ENCODE measurements around the gene CFAP69.
"Not testable (repeated sequence)": the region's sequence is repeated elsewhere in the genome, so short reads cannot be mapped to it uniquely, and the experiment has no call there.

Gene CFAP69

DNA sequence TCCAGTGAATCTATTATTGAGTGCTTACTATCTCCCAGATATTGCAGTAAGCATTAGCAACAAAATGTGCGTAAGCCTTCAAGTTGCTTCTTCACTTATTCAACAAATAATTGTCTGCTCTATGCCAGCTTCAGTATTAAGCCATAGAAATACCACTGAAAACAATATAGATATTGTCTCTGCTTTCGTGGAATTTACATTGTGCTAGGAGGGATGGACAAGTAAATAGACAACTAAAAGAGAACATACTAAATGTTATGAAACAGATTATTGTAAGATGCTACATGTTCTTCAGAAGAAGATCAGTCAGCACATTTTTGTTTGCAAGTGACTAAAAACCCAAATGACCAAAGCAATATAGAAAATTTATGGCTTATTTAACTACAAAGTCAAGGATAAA, 27.3 kb downstream of the CFAP69 start:
- no peak for DNase-seq

DNA sequence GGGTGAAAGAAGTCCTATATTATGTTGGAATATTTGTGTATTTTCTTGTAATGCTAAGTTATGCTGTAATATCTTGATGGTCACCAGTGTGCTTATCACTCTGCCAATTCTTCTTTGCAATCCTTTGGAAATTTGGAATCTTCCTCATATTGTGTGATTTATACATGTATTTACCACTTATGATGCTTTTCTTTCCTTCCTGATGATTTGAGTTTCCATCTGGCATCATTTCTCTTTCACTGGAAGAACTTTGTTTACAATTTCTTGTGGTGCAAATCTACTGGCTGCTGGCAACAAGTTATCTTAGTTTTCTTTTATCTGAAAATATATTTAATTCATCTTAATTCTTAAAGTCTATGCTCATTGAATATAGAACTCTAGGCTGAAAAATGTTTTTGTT, 29.2 kb downstream of the CFAP69 start:
- no peak for DNase-seq

GRCh38 chr7:90276033-90276728, 31.2 kb downstream of the CFAP69 start:
- no peak for DNase-seq

GRCh38 chr7:90288154-90288553, 43.2 kb downstream of the CFAP69 start:
- no peak for DNase-seq

- DNase-seq = no peak
Measured at GRCh38 chr7:90290244-90291113, 45.5 kb downstream of the CFAP69 start.

DNA sequence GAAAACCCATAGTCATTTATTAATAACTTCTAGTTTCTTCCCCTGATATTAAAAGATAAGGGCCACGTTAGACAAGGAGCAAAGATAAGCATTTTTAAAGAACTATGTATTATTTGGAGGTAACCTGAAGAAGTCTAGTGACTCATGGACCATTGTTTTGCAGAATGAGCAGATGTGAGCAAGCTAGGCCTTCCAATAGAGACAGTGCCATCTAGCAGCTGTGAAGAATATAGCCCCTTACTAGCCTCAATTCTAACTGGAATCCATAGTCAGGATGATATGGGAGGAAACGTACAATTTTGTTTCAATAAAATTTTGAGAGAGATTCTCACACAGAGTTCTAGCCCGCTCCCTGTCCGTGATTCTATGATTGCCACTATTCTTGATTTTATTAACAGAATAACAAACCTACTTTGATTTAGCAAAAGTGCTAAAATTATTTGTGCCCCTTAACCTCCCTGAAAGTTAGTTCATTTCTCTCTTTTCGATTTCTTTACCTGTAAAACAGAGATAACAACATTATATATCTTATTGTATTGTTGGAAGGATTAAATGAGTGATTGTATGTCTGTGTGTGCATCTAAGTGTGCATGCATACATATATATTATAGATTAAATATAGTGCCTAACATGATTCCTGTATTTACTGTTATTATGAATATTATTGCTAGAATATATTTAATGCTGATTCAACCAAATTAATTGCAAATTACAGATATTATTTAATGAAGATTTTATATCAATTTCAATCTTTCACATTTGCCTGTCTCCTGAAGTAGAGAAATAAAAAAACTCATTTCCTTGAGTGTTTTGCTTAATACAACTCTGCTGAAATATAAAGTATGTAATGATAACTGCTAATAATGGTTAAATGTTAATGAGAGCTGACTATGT, 53.4 kb downstream of the CFAP69 start:
- peak; percentile 61 for DNase-seq

DNA sequence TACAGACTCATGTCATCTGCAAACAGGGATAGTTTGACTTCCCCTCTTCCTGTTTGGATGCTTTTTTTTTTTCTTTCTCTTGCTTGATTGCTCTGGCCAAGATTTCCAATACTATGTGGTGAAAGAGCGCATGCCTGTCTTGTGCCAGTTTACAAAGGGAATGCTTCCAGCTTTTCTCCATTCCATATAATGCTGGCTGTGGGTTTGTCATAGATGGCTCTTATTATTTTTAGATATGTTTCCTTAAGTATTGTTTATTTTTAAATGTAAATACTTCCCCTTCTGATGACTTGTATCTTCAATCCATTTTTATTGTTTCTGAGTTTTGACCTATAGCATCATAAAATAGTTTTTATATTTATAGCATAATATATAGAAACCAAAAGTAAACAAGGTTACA, 58.3 kb downstream of the CFAP69 start:
- no peak for DNase-seq

- DNase-seq = no peak
Measured at GRCh38 chr7:90309872-90310271, 64.9 kb downstream of the CFAP69 start.

DNA sequence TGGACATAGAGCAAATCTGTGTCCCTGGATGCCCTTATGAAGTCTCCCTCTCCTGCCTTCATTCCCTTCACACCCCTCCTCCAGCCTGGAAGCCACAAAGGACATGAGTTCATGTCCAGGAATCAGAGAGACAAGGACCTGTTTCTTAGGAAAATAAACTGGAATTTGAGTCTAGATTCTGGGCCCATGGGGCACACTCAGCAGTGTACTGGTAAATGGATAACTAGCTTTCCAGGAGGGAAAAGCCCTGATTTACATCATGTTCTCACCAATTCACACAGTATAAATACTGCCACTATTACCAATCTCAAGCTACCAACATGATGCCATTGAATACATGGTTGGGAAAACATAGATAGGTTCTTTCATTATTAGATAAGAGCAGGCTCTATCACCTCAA, 66.2 kb downstream of the CFAP69 start:
- DNase-seq = no peak

DNA sequence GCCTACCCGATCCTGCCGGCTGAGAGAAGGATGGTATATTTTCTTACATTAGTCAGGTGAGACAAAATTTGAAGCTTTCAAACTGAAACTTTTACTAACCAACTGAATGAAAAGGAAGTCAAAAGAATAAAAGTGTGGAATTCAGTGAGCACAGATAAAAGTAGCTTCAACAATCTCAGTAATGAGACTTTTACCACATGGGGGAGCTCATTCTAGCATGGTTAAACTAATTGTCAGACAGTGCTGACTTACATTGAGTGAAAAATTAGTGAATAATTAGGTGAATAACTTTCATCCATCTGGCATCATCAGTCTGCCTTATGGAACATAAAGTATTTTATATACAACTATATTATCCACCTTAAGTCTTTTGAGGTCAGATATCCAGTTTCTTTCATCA, 67.8 kb downstream of the CFAP69 start:
- DNase-seq = no peak

GRCh38 chr7:90313907-90314306, 68.9 kb downstream of the CFAP69 start:
- DNase-seq = no peak

GRCh38 chr7:90320014-90320413, 75.0 kb downstream of the CFAP69 start:
- DNase-seq = no peak

- DNase-seq = no peak
Measured at GRCh38 chr7:90320418-90320800, 75.4 kb downstream of the CFAP69 start.

GRCh38 chr7:90320801-90321494, 76.0 kb downstream of the CFAP69 start, which contains the start of gene FAM237B:
Gene FAM237B, minus strand, starts transcription at chr7:90321304. Its CDS starts 1,556 bp downstream, at chr7:90319748.
- no peak for DNase-seq

GRCh38 chr7:90322837-90323236, 77.9 kb downstream of the CFAP69 start:
- no peak for DNase-seq

GRCh38 chr7:90326500-90326899, 81.5 kb downstream of the CFAP69 start:
- no peak for DNase-seq

DNA sequence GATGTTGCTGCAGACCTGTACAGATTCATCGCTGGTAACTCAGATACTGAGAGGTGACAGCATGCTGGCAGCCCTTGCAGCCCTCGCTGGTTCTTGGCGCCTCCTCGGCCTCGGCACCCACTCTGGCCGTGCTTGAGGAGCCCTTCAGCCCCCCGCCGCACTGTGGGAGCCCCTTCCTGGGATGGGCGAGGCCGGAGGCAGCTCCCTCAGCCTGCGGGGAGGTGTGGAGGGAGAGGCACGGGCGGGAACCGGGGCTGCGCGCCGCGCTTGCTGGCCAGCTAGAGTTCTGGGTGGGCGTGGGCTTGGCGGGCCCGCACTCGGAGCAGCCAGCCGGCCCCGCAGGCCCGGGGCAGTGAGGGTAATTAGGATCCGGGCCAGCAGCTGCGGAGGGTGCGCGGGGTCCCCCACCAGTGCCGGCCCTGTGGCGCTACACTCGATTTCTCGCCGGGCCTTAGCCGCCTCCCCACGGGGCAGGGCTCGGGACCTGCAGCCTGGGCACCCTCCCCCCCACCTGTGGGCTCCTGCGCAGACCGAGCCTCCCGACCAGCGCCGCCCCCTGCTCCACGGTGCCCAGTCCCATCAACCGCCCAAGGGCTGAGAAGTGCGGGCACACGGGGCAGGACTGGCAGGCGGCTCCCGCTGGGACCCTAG, 89.3 kb downstream of the CFAP69 start:
- no peak for DNase-seq

DNA sequence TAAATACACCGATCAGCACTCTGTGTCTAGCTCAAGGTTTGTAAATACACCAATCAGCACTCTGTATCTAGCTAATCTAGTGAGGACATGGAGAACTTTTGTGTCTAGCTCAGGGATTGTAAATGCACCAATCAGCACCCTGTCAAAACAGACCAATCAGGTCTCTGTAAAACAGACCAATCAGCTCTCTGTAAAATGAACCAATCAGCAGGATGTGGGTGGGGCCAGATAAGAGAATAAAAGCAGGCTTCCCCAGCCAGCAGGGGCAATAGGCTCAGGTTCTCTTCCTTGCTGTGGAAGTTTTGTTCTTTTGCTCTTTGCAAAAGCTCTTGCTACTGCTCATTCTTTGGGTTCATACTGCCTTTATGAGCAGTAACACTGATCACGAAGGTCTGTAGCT, 90.0 kb downstream of the CFAP69 start:
- DNase-seq = not testable (repeated sequence)

DNA sequence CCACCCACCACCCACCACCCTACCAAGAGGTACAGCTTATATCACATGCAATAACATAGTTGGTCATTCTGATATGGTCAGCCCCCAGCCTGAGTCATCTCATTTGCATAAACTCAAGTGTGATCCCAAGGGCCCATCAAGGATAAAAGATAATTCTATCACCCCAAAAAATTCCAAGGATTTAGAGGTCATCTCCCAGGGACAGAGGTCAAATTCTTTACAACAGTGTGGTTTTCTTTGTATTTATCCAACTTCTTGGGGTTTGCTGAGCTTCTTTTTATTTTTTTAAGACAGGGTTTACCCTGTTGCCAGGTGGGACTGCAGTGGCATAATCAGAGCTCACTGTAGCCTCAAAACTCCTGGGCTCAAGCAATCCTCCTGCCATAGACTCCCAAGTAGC, 92.1 kb downstream of the CFAP69 start:
- no peak for DNase-seq

- DNase-seq = no peak
Measured at GRCh38 chr7:90345016-90345415, 100.0 kb downstream of the CFAP69 start.

DNA sequence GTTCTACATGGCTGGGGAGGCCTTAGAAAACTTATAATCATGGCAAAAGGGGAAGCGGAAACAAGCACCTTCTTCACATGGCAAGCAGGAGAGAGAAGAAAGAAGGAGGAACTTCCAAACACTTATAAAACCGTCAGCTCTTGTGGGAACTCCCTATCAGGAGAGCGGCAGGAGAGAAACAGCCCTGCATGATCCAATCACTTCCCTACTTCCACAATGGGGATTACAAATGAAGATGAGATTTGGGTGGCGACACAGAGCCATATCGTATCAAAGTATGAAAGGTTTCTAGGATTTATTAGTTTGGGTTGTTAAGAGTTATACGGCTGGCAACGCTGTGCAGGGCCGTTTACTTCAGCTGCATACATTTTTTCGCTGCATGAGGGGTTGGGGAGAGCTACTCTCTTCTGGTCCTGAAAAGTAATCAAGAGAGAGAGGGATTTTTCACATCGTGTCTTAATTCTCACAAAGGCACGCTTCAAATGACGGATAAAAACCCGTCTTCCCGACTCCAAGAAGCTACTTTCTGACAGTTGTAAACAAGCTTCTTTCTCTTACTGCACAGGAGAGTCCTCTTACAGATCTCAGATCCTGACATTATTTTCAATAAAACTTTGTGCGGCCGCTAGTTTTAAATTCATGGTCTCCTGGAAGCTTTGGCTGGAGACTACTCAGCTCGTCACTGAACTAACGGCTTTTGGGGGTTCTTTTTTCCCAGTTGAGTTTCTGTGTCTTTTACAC, 100.8 kb downstream of the CFAP69 start:
- DNase-seq = no peak
